Dedifferentiated amniotic fluid mesenchymal stem cell (primary cell): ENCODE results near the gene MAP3K15.
"Not testable (repeated sequence)": the region's sequence is repeated elsewhere in the genome, so short reads cannot be mapped to it uniquely, and the experiment has no call there.

Experiments
- DNase-seq: peaks from one replicate; pipeline ENCODE4 v3.0.0-alpha.2; 2016; ENCODE audit errors: extremely low spot score

The MAP3K15 gene

DNA sequence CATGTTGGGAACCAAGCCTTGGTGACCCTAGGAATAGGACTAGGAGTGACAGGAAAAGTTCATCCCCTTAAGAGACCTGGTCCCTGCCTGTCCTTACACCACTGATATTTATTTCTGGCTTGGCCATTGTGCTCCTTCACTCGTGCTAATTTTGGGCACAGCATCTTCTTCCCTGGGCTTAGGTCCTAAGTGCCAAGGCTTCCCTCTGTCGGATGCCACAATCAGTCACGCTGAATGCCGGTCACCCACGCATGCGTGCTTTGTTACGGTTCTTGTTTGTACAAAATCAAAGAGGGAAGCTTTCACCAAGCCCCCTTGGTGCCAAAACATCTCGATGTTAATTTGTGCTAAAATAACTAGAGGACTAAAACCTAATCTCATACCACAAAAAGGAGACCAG lies 17.4 kb upstream of the MAP3K15 start:
- DNase-seq, result no peak

DNA sequence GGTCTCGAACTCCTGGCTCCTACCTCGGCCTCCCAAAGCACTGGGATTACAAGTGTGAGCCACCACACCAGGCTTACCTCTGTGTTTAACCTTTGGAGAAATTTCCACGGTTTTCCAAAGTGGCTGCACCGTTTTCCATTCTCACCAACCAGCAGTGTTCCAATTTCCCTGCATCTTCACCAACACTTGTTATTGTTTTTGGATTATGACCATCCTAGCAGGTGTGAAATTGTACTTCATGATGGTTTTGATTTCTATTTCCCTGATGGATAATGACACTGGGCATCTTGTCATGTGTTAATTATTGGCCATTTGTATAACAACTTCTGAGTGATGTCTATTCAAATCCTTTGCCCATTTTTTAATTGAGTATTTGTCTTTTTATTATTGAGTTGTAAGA lies 2.7 kb upstream of the MAP3K15 start:
- no peak for DNase-seq

DNA sequence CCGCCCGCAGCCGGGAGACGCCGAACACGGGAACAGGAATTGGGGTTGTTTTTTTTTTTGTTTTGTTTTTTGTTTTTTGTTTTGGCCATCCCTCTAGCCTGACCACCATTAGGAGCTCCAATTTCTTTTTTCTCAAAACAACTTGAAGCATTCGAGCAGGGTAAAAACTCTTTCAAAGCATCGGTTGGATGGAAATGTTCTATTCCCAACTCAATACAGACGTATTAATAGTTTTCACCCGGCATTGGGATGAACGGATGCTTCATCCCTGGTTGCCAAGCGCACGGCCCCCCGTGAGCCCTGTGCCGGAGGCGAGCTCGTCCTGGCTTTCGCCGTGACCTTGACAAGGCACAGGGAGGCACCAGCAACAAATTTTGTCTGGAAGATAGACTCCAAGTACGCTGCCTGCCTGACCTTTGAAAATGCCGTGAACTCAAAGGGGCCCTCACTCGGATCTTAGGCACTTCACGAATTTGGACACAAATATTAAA lies 352 bp upstream of the MAP3K15 start:
- DNase-seq, result no peak

DNA sequence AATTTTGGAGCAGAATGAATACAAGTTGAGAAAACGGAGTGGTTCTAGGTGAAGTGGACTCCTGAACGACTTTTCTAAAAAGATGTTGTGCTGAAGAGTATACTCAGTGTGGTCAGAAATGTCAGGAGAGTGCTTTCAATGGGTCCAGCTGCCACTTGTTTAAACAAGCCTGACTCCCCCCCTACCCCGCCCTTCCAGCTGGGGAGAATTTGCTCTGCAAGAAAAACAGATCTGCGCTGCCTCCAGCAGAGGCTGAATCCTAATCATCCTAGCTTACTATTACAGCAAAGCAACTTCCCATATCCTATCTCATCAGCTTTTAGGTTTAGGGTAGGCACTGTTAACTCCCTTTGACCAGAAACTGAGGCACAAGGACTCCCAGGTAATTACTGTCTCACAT lies 1.9 kb downstream of the MAP3K15 start:
- DNase-seq, result no peak

DNA sequence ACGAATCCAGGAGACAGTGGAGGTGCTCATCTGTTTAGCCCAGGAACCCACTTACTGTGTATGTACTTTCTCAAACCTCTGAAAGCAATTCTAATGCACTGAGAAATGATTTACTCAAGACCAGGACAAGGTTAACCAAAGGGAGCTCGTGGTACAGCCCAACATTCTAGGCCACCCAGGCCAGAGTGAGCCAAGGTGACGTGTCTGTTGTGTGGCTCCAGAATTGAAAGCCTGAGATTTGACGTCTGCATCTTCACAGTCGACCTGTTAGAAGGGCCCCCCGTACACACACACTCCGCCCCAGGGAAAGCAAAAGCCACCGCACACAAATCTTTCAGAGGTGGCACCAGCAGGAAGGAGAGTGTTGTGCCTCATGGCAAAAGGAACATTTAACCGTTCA lies 2.3 kb downstream of the MAP3K15 start:
- DNase-seq, result no peak

DNA sequence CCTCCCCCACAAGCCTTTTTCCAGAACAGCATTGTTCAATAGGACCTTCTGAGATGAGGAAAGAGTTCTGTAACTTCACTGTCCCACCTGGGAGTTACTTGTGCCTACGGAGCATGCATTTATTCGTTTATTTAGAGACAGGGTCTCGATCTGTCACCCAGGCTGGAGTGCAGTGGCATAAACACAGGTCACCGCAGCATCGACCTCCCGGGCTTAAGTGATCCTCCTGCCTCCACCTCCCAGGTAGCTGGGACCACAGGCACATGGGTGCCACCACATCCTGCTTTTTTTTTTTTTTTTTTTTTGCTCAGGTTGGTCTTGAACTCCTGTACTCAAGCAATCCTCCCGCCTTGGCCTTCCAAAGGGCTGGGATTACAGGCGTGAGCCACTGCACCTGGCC lies 2.9 kb downstream of the MAP3K15 start:
- DNase-seq, result no peak

DNA sequence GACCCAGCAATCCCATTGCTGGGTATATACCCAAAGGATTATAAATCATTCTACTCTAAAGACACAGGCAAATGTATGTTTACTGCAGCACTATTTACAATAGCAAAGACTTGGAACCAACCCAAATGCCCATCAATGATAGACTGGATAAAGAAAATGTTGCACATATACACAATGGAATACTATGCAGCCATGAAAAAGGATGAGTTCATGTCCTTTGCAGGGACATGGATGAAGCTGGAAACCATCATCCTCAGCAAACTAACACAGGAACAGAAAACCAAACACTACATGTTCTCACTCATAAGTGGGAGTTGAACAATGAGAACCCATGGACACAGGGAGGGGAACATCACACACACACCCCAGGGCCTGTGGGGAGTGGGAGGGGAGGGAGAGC lies 3.5 kb downstream of the MAP3K15 start:
- not testable (repeated sequence) for DNase-seq

DNA sequence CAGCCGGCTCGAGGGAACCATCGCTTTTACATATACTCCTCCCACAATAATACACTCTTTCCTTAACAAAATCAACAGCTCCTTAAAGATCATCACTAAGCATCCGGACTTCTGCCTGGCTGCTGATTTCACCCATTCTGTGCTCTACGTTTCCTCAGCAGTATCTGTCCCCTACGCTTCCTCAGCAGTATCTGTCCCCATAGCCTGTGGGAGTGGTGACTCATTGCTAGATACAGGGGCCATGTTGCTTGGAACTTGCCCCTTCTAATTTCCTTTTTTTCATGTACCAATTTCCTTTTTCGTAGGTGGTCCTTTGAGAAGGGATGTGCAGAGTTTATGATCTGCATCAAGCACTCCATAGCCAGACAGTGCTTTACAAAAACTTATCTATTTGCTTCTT lies 18.6 kb downstream of the MAP3K15 start:
- DNase-seq, result no peak

DNA sequence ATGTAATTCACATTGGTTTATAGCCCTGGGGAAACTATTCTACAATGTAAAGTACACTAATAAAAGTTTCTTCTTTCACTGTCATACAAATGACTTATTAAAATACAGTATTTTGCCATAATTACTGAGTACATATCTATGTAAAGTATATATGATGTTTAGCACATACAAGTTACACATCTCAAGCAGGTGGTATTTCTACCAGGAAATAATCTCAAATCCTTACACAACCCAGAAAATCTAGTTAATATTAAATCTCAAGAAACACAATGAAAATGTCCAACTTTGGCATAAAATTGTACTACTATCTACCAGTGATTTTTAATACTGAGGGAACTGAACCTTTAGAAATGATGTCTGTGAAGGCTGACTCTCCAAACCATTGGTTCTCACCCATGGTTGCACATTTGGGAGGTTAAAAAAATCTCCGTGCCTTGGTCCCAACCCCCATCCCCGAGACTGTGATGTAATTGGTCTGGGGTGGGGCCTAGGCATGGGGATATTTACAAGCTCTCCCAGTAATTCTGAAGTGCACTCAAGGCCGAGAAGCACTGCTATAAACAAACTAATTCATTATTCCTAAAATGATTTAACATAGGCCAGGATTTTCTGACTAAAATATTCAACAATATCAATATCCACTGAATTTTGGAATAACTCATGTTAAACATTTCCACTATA lies 27.6 kb downstream of the MAP3K15 start:
- DNase-seq, result no peak

DNA sequence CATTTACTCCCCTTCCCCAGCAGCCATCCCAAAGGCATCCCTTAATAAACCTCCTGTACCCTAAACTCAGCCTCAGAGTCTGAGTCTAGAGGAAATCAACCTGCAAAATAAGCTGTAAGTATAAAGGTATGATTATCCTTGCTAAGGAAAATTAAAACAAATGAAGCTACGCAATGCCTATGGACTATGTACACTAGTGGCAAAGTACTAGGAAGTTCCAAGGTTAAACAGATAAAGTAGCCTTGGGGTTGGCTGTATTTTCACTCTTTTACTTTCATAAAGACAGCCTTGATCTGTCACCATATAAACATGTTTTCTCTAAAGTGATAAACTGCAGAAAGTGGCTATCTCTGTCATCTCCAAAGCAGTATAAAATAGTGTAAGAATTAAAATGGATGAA lies 35.9 kb downstream of the MAP3K15 start:
- no peak for DNase-seq

DNA sequence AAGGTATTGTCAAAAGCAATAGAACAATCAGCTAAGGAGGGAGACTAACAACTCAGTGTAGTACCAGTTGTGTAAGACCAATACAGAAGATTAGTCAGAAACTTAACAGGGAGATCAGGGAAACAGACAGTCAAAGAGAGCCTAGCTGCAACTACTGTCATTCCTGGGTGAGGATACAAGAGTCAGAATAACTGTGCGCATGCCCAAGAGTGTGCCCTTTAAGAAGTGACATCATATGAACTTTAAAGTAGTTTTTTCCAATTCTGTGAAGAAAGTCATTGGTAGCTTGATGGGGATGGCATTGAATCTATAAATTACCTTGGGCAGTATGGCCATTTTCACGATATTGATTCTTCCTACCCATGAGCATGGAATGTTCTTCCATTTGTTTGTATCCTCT lies 46.9 kb downstream of the MAP3K15 start:
- not testable (repeated sequence) for DNase-seq

DNA sequence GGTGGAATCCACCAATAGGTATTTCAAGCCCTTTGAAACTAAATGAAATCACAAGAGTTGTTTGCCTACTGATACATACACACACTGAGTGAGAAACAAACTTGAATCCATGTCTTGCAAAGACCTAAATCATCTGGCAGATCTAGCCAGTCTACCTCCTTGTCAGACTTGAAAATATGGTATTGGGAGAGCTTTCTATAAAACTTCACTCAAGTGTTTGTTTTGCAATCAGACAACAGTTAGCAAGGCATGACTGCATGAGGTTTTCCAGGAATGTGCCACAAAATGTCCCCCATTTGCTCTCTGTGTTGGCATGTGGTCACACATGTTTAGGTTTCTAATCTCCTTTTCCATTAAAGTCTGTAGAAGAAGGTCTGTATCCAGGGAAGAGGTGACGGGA lies 52.4 kb downstream of the MAP3K15 start:
- no peak for DNase-seq

DNA sequence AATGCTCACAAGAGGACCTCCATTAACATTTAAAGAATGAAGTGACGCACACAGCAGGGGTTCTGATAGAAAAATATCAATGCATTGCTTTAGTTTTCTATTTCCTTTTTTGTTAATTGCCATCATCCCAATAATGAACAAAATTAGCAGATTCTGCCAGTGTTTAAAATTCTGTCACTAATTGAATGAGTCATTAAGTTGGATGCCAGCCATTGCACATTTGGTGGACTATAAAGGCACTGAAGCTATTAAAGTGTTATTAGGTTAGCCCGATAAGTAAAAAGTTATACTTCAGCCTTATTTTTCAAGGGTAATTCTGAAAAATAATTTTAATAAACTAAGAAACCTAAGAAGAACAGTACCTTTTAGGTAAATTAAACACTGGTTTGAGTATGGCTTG lies 53.1 kb downstream of the MAP3K15 start:
- no peak for DNase-seq

DNA sequence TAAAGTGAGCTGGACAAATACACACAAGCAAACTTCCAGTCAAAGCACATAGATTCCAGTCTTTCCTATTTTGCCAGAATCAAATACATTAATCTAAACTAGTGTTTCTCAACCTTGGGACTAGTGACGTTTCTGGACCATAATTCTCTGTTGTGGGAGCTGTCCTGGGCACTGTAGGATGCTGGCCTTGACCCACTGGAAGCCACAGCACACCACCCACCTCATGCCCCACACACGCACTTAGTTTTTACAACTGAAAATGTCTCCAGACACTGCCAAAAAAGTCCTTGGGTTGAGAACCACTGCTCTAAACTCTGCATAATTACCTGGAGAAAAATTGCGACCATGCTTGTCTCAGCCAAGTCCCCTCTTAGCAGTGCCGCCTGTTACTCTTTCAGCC lies 57.6 kb downstream of the MAP3K15 start:
- DNase-seq, result no peak

DNA sequence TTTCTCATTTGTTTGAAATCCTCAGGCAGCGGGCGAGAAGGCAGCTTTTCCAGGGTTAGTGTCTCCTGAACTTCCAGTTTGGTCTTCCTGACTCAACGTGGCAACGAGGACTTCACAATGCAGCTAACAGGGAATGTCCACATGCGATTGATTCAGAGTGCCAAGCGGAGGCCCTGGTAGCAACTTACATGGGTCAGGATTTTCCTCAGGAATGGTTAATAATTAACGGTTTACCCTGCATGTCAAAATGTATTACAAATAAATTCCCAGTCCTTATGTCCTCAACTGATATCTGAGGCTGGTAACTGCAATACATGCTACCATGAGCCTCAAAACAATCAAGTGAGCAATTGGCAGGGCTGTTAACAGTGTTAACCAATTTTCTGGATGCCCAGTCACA lies 67.2 kb downstream of the MAP3K15 start:
- no peak for DNase-seq

DNA sequence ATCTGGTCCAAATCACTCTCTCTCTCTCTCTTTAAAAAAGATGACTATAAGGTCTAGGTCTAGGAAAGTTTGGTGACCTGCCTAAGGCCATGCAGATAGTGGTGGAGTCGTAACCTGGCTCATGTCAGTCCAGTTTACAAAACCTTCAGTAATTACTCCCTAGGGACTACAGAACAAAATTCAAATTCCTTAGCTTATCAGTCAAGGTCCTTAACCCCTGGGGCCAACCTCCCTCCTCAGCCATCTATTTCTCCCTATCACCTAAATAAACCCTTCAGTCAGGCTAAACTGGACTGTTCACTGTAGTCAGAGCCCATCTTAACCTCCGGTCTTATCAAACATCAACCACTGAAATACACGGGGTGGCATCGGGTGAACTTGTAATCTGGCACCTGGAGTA lies 68.9 kb downstream of the MAP3K15 start:
- DNase-seq, result no peak

DNA sequence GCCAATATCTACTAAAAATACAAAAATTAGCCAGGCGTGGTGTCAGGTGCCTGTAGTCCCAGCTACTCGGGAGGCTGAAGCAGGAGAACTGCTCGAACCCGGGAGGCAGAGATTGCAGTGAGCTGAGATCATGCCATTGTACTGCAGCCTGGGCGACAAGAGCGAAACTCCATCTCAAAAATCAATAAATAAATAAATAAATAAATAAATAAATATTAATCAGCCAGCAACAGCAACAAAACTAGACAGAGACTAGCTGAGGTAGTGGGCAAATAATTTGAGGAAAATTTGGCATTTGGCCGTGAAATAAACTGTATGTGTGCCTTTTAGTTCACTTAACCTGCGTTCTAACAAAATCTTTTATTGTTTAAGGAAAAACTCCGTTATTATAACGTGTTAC lies 69.5 kb downstream of the MAP3K15 start:
- DNase-seq, result not testable (repeated sequence)

DNA sequence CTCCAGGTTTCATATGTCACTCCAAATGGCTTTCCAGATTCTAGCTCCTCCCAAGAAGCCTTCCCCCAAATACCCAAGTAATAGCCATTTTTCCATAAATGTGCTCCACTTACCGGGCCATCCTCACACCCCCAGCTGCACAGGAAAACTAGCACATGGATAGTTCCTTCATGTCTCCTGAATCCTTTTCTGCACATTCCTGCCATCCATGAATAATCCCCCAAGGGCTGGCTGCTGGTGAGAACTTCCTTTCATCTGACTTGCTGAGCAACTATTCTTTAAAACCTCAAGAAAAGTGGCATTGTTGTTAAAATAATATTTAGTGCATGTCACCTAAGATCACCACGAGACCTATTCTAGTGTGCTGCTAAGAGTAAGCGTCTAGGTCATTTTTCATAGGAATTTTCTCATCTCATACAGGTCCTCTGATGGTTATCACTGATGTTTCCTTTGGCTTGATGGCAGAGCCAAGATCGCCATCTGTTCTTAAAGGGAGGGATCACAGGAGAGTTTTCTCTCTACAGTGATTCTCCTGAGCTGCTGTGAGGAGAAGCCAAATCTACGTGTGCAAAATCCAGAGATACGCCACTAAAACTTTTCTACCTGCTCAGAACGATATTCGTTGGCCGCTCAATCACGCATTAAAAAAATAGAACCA lies 71.3 kb downstream of the MAP3K15 start:
- DNase-seq, result no peak

DNA sequence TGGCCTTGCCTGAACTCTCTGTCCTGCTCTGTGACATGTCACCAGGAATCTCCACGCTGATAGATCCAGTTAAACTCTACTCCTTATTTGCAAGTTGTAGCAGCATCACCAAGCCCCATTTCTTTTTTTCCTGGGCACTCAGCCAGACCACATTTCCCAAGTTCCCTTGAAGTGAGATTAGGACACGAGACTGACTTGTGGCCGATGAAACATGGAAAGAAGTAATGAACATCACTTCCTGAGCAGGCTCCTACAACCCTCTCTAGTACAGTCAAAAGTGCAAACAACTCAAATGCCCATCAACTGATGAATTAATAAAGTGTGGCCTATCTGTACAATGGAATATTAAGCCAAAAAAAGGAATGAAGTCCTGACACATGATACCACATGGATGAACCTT lies 74.6 kb downstream of the MAP3K15 start:
- DNase-seq, result no peak

DNA sequence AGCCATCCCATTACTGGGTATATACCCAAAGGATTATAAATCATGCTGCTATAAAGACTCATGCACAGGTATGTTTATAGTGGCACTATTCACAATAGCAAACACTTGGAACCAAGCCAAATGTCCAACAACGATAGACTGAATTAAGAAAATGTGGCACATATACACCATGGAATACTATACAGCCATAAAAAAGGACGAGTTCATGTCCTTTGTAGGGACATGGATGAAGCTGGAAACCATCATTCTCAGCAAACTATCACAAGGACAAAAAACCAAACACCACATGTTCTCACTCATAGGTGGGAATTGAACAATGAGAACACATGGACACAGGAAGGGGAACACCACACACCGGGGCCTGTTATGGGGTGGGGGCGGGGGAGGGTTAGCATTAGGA lies 92.6 kb downstream of the MAP3K15 start:
- not testable (repeated sequence) for DNase-seq

DNA sequence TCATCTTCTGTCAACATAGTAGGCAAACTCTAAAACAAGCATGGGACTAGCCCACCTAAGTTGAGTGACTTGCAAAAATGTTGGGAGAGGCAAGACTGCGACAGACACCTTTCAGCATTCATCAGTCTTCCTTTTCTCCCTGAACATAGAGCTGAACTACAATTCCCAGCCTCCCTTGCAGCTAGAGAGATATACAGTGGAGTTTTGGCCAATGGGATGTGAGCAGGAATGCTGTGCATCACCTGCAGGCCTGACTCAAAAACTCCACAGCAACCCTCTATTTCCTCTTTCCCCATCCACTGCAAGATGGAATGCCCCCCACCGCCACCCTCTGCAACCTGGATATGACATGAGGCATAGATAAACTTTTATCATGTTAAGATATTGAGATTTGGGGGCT lies 105.0 kb downstream of the MAP3K15 start:
- no peak for DNase-seq

DNA sequence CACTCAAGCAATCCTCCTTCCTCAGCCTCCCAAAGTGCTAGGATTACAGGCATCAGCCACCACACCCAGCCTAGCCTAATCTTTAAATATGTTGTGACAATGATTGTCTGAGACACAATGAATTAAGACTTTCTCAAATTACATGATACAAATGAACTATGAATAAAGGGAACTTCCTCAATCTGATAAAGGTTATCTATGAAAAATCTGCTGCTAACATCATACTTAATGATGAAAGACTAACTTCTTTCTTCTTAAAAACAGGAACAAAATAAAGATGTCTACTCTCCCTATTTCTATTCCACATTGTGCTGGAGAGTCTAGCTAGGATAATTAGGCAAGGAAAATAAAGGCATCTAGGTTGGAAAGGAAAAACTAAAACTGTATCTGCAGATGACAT lies 111.6 kb downstream of the MAP3K15 start:
- no peak for DNase-seq

DNA sequence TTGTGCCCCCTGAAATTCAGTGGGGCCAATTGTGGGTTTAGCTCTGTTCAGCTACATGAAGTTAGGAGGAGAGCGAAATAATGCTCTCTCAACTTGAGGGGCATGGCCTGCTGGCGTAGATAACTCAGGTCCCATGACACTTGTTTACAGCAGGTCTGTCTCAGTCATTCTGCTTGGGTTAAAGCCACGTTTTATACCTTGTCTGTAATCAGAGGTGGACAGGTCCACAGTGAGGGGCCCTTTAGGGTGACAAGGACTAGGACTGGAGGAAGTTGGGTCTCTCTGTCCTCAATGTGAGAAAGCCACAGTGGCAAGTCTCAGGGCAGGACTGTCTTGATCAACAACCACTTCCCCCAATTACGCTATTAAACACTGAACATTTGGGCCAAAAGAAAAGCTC lies 122.6 kb downstream of the MAP3K15 start:
- no peak for DNase-seq

DNA sequence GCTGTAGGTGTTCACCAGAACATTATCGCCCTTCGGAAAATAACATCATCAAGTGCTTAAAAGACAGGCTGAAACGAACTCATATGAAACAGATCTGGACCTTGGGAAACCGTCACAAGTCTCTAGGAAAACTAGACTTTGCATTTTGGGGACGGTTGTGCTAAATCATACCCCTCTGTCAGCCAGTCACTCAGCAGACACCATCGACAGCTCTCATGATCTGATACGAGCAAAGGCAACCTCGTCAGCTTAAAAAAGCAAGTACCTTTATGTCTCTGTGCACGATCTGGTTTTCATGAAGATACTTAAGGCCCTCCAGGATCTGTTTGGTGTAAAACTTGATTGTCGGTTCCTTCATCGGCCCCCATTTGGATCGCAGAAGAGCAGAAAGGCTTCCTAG lies 123.2 kb downstream of the MAP3K15 start:
- DNase-seq, result no peak
